ENCODE data around the gene SLC9A3.

SLC9A3 gene

GRCh38 chr5:442335-443238 is 81.7 kb downstream of the SLC9A3 start, which contains the start of gene EXOC3:
Gene EXOC3, plus strand, starts transcription at chr5:443176. Its CDS starts 3,030 bp downstream, at chr5:446206.
- ChIA-PET CTCF (interaction anchor here (0.7 kb wide), 1 partner anchor 10 kb away, joined by 3 read pairs; no protein-coding TSS in a partner anchor), POLR2A (interaction anchor here (0.6 to 1.5 kb wide), 6 partner anchors 11 to 452 kb away, joined by 3 to 5 read pairs (median 3); no protein-coding TSS in a partner anchor)
- peaks cover 10% of the 10 kb centered on the region for H3K4me1 ChIP-seq (ENCODE audit: control insufficient read depth, insufficient read depth, low read length)
- peaks cover 3 to 24% of the 10 kb centered on the region in 2 experiments; a peak in 2 of 3 replicates for H3K36me3 ChIP-seq (ENCODE audit: control insufficient read depth in 2 of 2, insufficient read depth in 1 of 2, low read length in 2 of 2)
- no peaks in the 10 kb centered on the region for H3K9me3 ChIP-seq (ENCODE audit: control insufficient read depth, insufficient read depth, low read depth, low read length)
- H3K4me3 ChIP-seq (ENCODE audit: low read depth, low read length) = peak within 1 kb of the TSS; percentile 64
- peak within 1 kb of the TSS; percentile 81 for H3K27ac ChIP-seq (ENCODE audit: extremely low read depth, low read depth, low read length)
- TF ChIP-seq BCL11B (tag by site-specific recombination; IDR thresholded peaks at IDR 0.05; ENCODE audit: low read depth) = peak; percentile 66; the same call in 1 of the 2 replicates
- peak; percentile 62 for TF ChIP-seq GLIS1 (tag by site-specific recombination; IDR thresholded peaks at IDR 0.05)
- peak; percentile 26; the same call in 1 of the 2 replicates for TF ChIP-seq SP7 (tag by site-specific recombination; IDR thresholded peaks at IDR 0.05)
- peak; percentile 90 for TF ChIP-seq SP2 (tag by site-specific recombination; IDR thresholded peaks at IDR 0.05)
- TF ChIP-seq CTCF (tag by site-specific recombination; IDR thresholded peaks at IDR 0.05) = no peak
- 0 out of 2 replicates have a peak, but pooled peaks have one; percentile 19 for TF ChIP-seq WT1 (tag by site-specific recombination; IDR thresholded peaks at IDR 0.05)
- TF ChIP-seq ZXDB (tag by site-specific recombination; IDR thresholded peaks at IDR 0.05) = peak; percentile 73
- TF ChIP-seq ZNF777 (tag by site-specific recombination; IDR thresholded peaks at IDR 0.05; ENCODE audit: borderline replicate concordance) = peak; percentile 43; the same call in 1 of the 2 replicates
- TF ChIP-seq KLF16 (tag by site-specific recombination; IDR thresholded peaks at IDR 0.05) = no peak
- TF ChIP-seq ZNF629 (tag by site-specific recombination; IDR thresholded peaks at IDR 0.05) = peak; percentile 53; the same call in 1 of the 2 replicates
- TF ChIP-seq ZNF660 (tag by site-specific recombination; IDR thresholded peaks at IDR 0.05) = no peak
- TF ChIP-seq ZBTB48 (tag by site-specific recombination; IDR thresholded peaks at IDR 0.05) = peak; percentile 58; the same call in 1 of the 2 replicates
- TF ChIP-seq SP3 (tag by site-specific recombination; IDR thresholded peaks at IDR 0.05) = peak; percentile 33; the same call in 1 of the 2 replicates
- peak; percentile 63; the same call in 1 of the 2 replicates for TF ChIP-seq YY2 (tag by site-specific recombination; IDR thresholded peaks at IDR 0.05)
- TF ChIP-seq ZNF501 (tag by site-specific recombination; IDR thresholded peaks at IDR 0.05) = peak; percentile 58; the same call in 1 of the 2 replicates
- TF ChIP-seq REST (tag by site-specific recombination; IDR thresholded peaks at IDR 0.05) = peak; percentile 45; the same call in 1 of the 2 replicates
- TF ChIP-seq ZBTB20 (tag by site-specific recombination; IDR thresholded peaks at IDR 0.05) = peak; percentile 27; the same call in 1 of the 2 replicates
- peak; percentile 56 for TF ChIP-seq PRDM1 (tag by site-specific recombination; IDR thresholded peaks at IDR 0.05)
- TF ChIP-seq ZBTB26 (tag by site-specific recombination; optimal IDR thresholded peaks at IDR 0.05) = peak; percentile 91
- no peak for TF ChIP-seq ZEB2 (tag by site-specific recombination; IDR thresholded peaks at IDR 0.05)
- peak; percentile 76; the same call in 1 of the 2 replicates for TF ChIP-seq ZNF2 (tag by site-specific recombination; IDR thresholded peaks at IDR 0.05)
- TF ChIP-seq ZSCAN30 (tag by site-specific recombination; IDR thresholded peaks at IDR 0.05) = no peak
- TF ChIP-seq ZNF677 (tag by site-specific recombination; IDR thresholded peaks at IDR 0.05) = no peak
- peak; percentile 72; the same call in 1 of the 2 replicates for TF ChIP-seq ZNF391 (tag by site-specific recombination; IDR thresholded peaks at IDR 0.05; ENCODE audit: borderline replicate concordance, low read depth)
- TF ChIP-seq ZNF530 (tag by site-specific recombination; IDR thresholded peaks at IDR 0.05; ENCODE audit: low read depth) = no peak
- peak; percentile 28; the same call in 1 of the 2 replicates for TF ChIP-seq PBX3 (CRISPR knock-in tag; IDR thresholded peaks at IDR 0.05)
- TF ChIP-seq ZNF654 (tag by site-specific recombination; IDR thresholded peaks at IDR 0.05; ENCODE audit: low read depth) = no peak
- 0 out of 2 replicates have a peak, but pooled peaks have one; percentile 24 for TF ChIP-seq ZNF692 (tag by site-specific recombination; IDR thresholded peaks at IDR 0.05)
